GM23338 (cell line): Measurements from ENCODE around the gene FHIP1B.

Experiments
- CTCF ChIP-seq, 2 experiments: fragments of 200-600 bp in 1 of 2; sonication (generic) in 1 of 2; conservative IDR thresholded peaks; 2 replicates each; pipeline versions ENCODE4 v1.5.1 to v1.6.1; 2016 to 2017; ENCODE audit warnings: antibody characterized with exemption in 2 of 2, low read depth in 2 of 2, mild to moderate bottlenecking in 2 of 2, moderate library complexity in 1 of 2
- EZH2 ChIP-seq: fragments of 200-600 bp; sonication (generic); IDR thresholded peaks from one replicate; pipeline ENCODE4 v1.8.0; 2017; ENCODE audit warnings: antibody characterized with exemption, mild to moderate bottlenecking, low read depth; ENCODE audit not compliant: unreplicated experiment
- EZH2phosphoT487 ChIP-seq: fragments of 200-600 bp; sonication (generic); IDR thresholded peaks from one replicate; pipeline ENCODE4 v1.8.1; 2018; ENCODE audit warnings: antibody characterized with exemption; ENCODE audit not compliant: unreplicated experiment

GRCh38 chr11:6249770-6250555 is 15.5 kb upstream of the FHIP1B start:
- TF ChIP-seq CTCF (conservative IDR thresholded peaks at IDR 0.05; ENCODE audit: low read depth in 2 of 2), result no peak
- TF ChIP-seq EZH2, result no peak
- TF ChIP-seq EZH2phosphoT487, result no peak
